ENCODE data around the gene ACSS1. TPM values are rescaled to one million over a fixed set of nuclear protein-coding genes. Genes with fewer than 3 reads are reported as not detected.

The ACSS1 gene
- total RNA-seq: 13.0 and 13.5 TPM in 2 replicates

- peak within 1 kb of the TSS; percentile 70 for H3K27ac Mint-ChIP-seq
Observed at GRCh38 chr20:25058051-25058846, at the start of gene ACSS1. Gene ACSS1 (minus strand): TSS chr20:25058139. CDS start chr20:25058102, 37 bp downstream.

GRCh38 chr20:25103526-25103925, 45.6 kb upstream of the ACSS1 start:
- intact Hi-C loops (cut with micrococcal nuclease): no loop called here
- Mint-ChIP-seq H3K9me3 (no peaks in the 10 kb centered on the region), H3K4me3 (no peak overlapping the region)

More at GRCh38 chr20:25058051-25058846, at the start of gene ACSS1:
- Mint-ChIP-seq H3K36me3 (ENCODE audit: low read depth) (peaks cover 10% of the 10 kb centered on the region), H3K4me3 (peak within 1 kb of the TSS; percentile 78), H3K4me1 (peaks cover 38% of the 10 kb centered on the region), H3K9me3 (no peaks in the 10 kb centered on the region), H3K27me3 (peaks cover 43% of the 10 kb centered on the region)
- intact Hi-C loops (cut with micrococcal nuclease): loop anchor here (1.0 to 2.0 kb wide), 3 partner anchors 109 to 252 kb away; partner anchors contain the start of genes CST7 and PYGB
- peak; percentile 94 for DNase-seq

GRCh38 chr20:25100914-25101313, 43.0 kb upstream of the ACSS1 start:
- Mint-ChIP-seq H3K4me3 (no peak overlapping the region), H3K27ac (no peak overlapping the region), H3K4me1 (no peaks in the 10 kb centered on the region), H3K9me3 (no peaks in the 10 kb centered on the region), H3K36me3 (ENCODE audit: low read depth) (no peaks in the 10 kb centered on the region), H3K27me3 (peaks cover 8% of the 10 kb centered on the region)
- DNase-seq: no peak
- intact Hi-C loops (cut with micrococcal nuclease): no loop called here

More at GRCh38 chr20:25103526-25103925, 45.6 kb upstream of the ACSS1 start:
- DNase-seq: no peak
- no peak overlapping the region for H3K27ac Mint-ChIP-seq
- H3K27me3 Mint-ChIP-seq: peaks cover 23% of the 10 kb centered on the region
- no peaks in the 10 kb centered on the region for H3K36me3 Mint-ChIP-seq (ENCODE audit: low read depth)
- H3K4me1 Mint-ChIP-seq: no peaks in the 10 kb centered on the region

- Mint-ChIP-seq H3K36me3 (ENCODE audit: low read depth) (no peaks in the 10 kb centered on the region), H3K27me3 (peaks cover 10% of the 10 kb centered on the region), H3K4me1 (no peaks in the 10 kb centered on the region), H3K27ac (peak overlapping the region; percentile 12), H3K4me3 (no peak overlapping the region), H3K9me3 (no peaks in the 10 kb centered on the region)
- no peak for DNase-seq
- intact Hi-C loops (cut with micrococcal nuclease): no loop called here
Observed at GRCh38 chr20:25099601-25100140, 41.7 kb upstream of the ACSS1 start.

GRCh38 chr20:25097498-25097897, 39.6 kb upstream of the ACSS1 start:
- no peaks in the 10 kb centered on the region for H3K4me1 Mint-ChIP-seq
- H3K9me3 Mint-ChIP-seq: no peaks in the 10 kb centered on the region
- H3K27me3 Mint-ChIP-seq: peaks cover 13% of the 10 kb centered on the region
- intact Hi-C loops (cut with micrococcal nuclease): no loop called here
- H3K36me3 Mint-ChIP-seq (ENCODE audit: low read depth): no peaks in the 10 kb centered on the region
- H3K4me3 Mint-ChIP-seq: no peak overlapping the region
- H3K27ac Mint-ChIP-seq: no peak overlapping the region
- DNase-seq: no peak

GRCh38 chr20:25090492-25091429, 32.8 kb upstream of the ACSS1 start:
- DNase-seq: peak; percentile 86
- Mint-ChIP-seq H3K36me3 (ENCODE audit: low read depth) (no peaks in the 10 kb centered on the region), H3K4me1 (peaks cover 15% of the 10 kb centered on the region), H3K4me3 (peak overlapping the region; percentile 40), H3K27me3 (peaks cover 19% of the 10 kb centered on the region), H3K9me3 (no peaks in the 10 kb centered on the region), H3K27ac (no peak overlapping the region)
- intact Hi-C loops (cut with micrococcal nuclease): no loop called here

GRCh38 chr20:25089662-25090061, 31.7 kb upstream of the ACSS1 start:
- no peaks in the 10 kb centered on the region for H3K9me3 Mint-ChIP-seq
- intact Hi-C loops (cut with micrococcal nuclease): loop anchor here (10.0 kb wide), 1 partner anchor 55 kb away; no protein-coding TSS in a partner anchor
- H3K4me1 Mint-ChIP-seq: peaks cover 15% of the 10 kb centered on the region
- no peak overlapping the region for H3K27ac Mint-ChIP-seq
- peak; percentile 45 for DNase-seq
- H3K27me3 Mint-ChIP-seq: peaks cover 27% of the 10 kb centered on the region
- no peak overlapping the region for H3K4me3 Mint-ChIP-seq
- no peaks in the 10 kb centered on the region for H3K36me3 Mint-ChIP-seq (ENCODE audit: low read depth)

- H3K4me1 Mint-ChIP-seq: peaks cover 15% of the 10 kb centered on the region
- peak; percentile 46 for DNase-seq
- no peaks in the 10 kb centered on the region for H3K9me3 Mint-ChIP-seq
- no peak overlapping the region for H3K27ac Mint-ChIP-seq
- H3K36me3 Mint-ChIP-seq (ENCODE audit: low read depth): no peaks in the 10 kb centered on the region
- intact Hi-C loops (cut with micrococcal nuclease): loop anchor here (10.0 kb wide), 1 partner anchor 56 kb away; no protein-coding TSS in a partner anchor
- peaks cover 33% of the 10 kb centered on the region for H3K27me3 Mint-ChIP-seq
- H3K4me3 Mint-ChIP-seq: no peak overlapping the region
Observed at GRCh38 chr20:25089096-25089495, 31.2 kb upstream of the ACSS1 start.

- Mint-ChIP-seq H3K36me3 (ENCODE audit: low read depth) (no peaks in the 10 kb centered on the region), H3K27ac (no peak overlapping the region), H3K4me3 (no peak overlapping the region), H3K27me3 (peaks cover 38% of the 10 kb centered on the region), H3K4me1 (peaks cover 19% of the 10 kb centered on the region), H3K9me3 (no peaks in the 10 kb centered on the region)
- intact Hi-C loops (cut with micrococcal nuclease): loop anchor here (10.0 kb wide), 1 partner anchor 57 kb away; no protein-coding TSS in a partner anchor
- no peak for DNase-seq
Observed at GRCh38 chr20:25088267-25088666, 30.3 kb upstream of the ACSS1 start.

- DNase-seq: peak; percentile 18
- Mint-ChIP-seq H3K9me3 (no peaks in the 10 kb centered on the region), H3K4me1 (peaks cover 19% of the 10 kb centered on the region), H3K36me3 (ENCODE audit: low read depth) (no peaks in the 10 kb centered on the region), H3K27ac (no peak overlapping the region), H3K4me3 (no peak overlapping the region), H3K27me3 (peaks cover 45% of the 10 kb centered on the region)
- intact Hi-C loops (cut with micrococcal nuclease): loop anchor here (10.0 kb wide), 1 partner anchor 57 kb away; no protein-coding TSS in a partner anchor
Observed at GRCh38 chr20:25087186-25087929, 29.4 kb upstream of the ACSS1 start.

- no peak for DNase-seq
- no peaks in the 10 kb centered on the region for H3K36me3 Mint-ChIP-seq (ENCODE audit: low read depth)
- peaks cover 53% of the 10 kb centered on the region for H3K27me3 Mint-ChIP-seq
- H3K27ac Mint-ChIP-seq: no peak overlapping the region
- intact Hi-C loops (cut with micrococcal nuclease): loop anchor here (10.0 kb wide), 1 partner anchor 59 kb away; no protein-coding TSS in a partner anchor
- H3K9me3 Mint-ChIP-seq: peaks cover under 1% of the 10 kb centered on the region
- H3K4me3 Mint-ChIP-seq: no peak overlapping the region
- H3K4me1 Mint-ChIP-seq: peaks cover 14% of the 10 kb centered on the region
Observed at GRCh38 chr20:25085756-25086495, 28.0 kb upstream of the ACSS1 start.

GRCh38 chr20:25084626-25085187, 26.8 kb upstream of the ACSS1 start:
- H3K4me3 Mint-ChIP-seq: peak overlapping the region; percentile 7
- H3K4me1 Mint-ChIP-seq: peaks cover 8% of the 10 kb centered on the region
- H3K27ac Mint-ChIP-seq: no peak overlapping the region
- intact Hi-C loops (cut with micrococcal nuclease): loop anchor here (10.0 kb wide), 1 partner anchor 60 kb away; no protein-coding TSS in a partner anchor
- H3K27me3 Mint-ChIP-seq: peaks cover 64% of the 10 kb centered on the region
- peaks cover 2% of the 10 kb centered on the region for H3K36me3 Mint-ChIP-seq (ENCODE audit: low read depth)
- H3K9me3 Mint-ChIP-seq: peaks cover 4% of the 10 kb centered on the region
- DNase-seq: no peak

Measured in activated CD4-positive, alpha-beta T cell treated with anti-CD3 and anti-CD28 coated beads, Interleukin-2, amount 10 ng/mL, durations not matched to agents 24 days and 14 days (primary cell).